GM19455 (cell line): ENCODE measurements around the gene DYNLT2.

Source experiments
- ATAC-seq: cut with Tn5 transposase; IDR thresholded peaks from one replicate; pipeline ENCODE4 v1.9.1; 2021; ENCODE audit not compliant: unreplicated experiment

The DYNLT2 gene

GRCh38 chr6:169738976-169739529 lies 12.3 kb downstream of the DYNLT2 start:
- ATAC-seq: no peak

- ATAC-seq: no peak
Measured at GRCh38 chr6:169738204-169738975, 13.0 kb downstream of the DYNLT2 start.

- ATAC-seq: no peak
Measured at GRCh38 chr6:169729961-169730360, 21.4 kb downstream of the DYNLT2 start.

GRCh38 chr6:169726963-169727362 lies 24.4 kb downstream of the DYNLT2 start:
- ATAC-seq: no peak

- no peak for ATAC-seq
Measured at GRCh38 chr6:169726049-169726400, 25.3 kb downstream of the DYNLT2 start.

- ATAC-seq: peak; percentile 22
Measured at GRCh38 chr6:169725125-169726048, 26.0 kb downstream of the DYNLT2 start.

GRCh38 chr6:169724494-169725124 lies 26.8 kb downstream of the DYNLT2 start, which contains the start of gene PHF10:
TSS of gene PHF10 (minus strand) at chr6:169724500. CDS start at chr6:169723931, 569 bp downstream.
- ATAC-seq: peak; percentile 47

DNA sequence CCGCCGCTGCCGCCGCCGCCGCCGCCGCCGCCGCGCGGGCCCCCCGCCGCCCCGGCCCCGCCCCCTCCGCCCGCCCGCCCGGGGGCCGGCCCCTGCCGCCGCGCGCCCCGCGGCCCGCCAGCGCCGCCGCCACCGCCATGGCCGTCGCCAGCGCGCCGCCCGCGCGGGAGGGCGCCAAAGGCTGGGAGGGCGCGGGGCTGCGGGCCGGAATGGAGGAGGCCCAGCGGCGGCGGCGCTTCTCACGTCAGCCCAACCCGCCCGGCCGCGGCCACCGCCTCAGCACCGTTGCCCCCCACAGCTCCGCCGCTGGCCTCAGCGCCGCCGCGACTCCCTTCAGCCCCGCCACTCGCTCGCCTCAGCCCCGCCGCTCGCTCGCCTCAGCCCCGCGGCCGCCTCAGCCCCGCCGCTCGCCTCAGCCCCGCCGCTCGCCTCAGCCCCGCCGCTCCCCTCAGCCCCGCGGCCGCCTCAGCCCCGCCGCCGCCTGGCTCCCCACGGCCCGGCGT lies 27.3 kb downstream of the DYNLT2 start:
- ATAC-seq: peak; percentile 40

DNA sequence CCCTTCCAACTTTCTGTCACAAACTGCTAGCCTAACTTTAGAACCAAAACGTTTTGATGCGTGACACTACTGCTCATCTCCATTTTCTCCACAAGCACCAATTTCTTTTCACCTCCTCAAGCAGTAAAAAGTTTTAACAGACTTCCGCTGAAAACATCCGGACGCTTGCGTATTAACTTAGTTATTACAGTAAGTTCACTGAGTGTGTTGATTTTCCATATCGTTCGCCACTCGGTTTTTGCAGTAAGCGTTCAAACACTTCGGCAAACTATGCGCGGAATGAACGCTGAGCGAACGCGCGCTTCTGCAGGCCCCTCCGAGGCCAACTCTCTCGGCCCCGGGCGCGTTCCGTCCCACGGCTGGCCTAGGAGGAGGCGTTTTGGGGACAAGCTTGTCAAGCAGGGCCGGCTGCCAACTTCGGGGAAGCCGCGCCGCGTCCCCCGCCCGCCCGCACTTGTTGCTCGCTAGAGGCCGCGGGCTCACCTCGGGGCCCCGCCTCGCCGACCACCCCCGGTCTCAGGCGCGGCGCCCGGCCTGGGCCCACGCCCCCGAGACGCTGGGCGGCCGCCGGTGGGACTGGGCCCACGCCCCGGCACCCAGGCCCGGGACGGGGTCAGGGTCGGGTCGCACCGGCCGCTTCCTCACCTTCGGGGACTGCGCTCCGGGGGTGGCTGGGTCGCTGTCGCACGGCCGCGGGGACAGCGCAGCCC lies 28.0 kb downstream of the DYNLT2 start:
- ATAC-seq: peak; percentile 35

- ATAC-seq: peak; percentile 8
Measured at GRCh38 chr6:169722362-169723199, 28.8 kb downstream of the DYNLT2 start.

DNA sequence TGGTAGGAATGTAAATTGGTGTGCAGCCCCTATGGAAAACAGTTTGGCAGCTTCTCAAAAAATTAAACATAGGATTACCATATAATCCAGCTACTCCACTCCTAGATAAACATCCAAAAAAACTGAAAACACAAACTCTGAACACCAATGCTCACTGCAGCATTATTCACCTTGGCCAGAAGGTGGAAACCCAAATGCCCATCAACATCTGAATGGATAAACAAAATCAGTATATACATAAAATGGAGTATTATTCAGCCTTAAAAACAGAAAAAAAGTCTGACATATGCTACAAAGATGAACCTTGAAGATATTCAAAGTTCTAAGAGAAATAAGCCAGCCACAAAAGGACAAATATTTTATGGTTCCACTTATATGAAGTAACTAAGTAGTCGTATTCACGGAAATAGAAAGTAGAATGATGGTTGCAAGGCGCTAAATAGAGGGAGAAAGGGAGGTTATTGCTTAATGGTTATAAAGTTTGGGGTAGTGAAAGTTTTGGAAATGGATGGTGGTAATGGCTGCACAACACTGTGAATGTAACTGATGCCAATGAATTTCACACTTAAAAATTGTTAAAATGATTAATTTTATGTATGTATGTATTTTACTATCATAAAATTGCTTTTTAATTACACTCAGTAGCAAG lies 31.0 kb downstream of the DYNLT2 start:
- no peak for ATAC-seq

DNA sequence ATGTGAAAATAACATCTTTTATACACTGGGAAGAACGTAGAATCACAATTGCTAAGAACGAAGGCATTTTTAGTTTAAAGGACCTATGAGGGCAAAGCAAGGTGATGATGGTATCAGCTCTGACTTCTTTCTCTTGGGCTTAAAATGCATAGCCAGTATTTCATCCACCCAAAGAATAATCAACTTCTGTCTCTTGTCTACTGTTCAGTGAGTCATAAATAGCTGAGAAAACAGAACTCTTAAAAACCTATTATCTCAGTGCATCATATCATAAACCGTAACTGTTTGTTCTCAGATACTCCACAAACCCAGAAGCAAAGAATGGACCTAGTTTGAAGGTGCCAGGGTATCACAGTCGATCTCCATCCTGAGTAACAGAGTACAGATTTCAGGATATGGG lies 32.3 kb downstream of the DYNLT2 start:
- no peak for ATAC-seq

DNA sequence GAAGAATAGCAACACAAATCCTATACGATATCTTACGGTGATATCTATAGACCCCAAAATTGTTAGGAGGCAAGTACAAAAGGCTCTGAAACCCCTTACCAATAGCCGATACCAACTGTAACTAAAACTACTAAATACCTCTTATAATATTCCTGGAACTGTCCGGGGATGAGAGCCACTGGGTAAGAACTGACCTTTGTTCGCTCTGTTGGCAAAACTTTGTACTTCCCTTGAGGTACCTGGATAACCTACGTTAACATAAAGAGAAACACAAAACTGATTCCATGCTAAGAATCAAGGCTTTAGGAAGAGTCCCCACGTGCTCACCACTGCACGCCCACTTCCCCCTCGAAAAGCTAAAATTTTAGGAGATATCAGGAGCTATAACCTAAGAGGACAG lies 36.8 kb downstream of the DYNLT2 start:
- ATAC-seq: no peak

GRCh38 chr6:169714178-169714577 lies 37.2 kb downstream of the DYNLT2 start:
- ATAC-seq: no peak

DNA sequence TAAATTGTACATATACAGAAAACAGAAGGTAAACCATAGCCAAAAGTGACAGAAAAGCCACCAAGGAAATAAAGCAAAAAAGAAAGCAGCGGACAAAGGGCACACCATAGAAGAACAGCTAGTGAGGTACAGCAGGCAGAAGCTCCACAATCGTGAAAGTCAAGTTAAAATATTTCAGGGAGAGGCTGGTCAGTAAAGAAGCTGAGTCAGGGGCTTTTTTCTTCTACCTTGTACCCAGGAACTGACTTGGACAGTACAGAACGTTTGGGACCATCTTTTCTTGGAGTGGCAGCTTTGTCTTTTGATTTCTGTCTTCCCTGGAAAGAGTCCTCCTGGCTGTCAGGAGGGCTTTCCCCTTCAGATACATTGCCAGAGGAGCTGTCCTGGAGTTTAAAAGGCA lies 41.4 kb downstream of the DYNLT2 start:
- ATAC-seq: no peak

DNA sequence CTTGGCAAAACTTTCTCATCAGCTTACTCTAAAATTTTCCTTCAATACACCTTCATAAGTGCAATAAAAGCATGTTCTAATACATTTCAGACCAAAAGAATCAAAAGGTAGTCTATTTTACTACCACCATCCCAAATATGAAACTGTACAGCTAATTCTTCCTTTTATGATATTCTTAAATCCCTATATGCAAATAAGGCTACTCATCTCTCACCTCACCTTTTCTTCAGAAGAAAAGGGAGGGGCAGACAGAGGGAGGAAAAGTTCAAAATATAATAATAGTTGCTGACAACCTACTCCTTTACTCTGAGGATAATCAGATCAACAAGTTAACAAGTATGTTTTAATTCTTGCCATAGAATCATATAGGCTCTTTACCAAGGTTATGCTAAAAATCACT lies 42.1 kb downstream of the DYNLT2 start:
- ATAC-seq: no peak

DNA sequence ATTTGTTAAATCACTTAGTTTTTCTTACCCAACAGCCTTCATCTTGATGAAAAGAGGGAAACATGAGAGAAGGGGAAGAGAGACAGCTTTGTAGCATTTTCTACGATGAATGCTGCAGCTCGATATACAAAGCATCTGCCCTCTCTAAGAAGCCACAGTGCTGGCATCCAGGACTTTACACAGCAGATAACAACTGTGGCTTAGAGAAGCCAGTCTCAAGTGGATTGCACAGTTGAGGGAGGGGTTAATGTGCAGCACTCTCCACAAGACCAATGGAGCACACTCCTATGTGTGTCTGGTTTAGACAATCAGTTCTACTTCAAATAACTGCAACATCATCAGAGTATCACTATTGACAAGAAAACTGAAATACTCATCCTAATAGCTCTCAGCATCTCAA lies 43.6 kb downstream of the DYNLT2 start:
- ATAC-seq: no peak

DNA sequence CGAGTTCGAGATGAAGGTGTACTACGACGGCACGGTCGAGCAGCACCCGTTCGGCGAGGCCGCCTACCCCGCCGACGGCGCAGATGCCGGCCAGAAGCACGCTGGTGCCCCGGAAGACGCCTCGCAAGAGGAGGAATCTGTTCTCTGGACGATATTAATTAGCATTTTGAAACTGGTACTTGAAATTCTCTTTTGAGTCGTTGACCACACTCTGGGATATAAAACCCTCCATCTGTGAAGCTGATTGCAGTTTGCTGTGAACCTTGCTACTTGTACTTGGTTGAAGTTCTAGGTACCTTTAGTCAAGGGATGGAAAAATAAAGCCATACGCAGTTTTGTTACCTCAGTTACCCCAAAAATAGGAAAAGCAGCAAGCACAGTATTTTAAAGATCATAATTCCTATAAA lies 48.5 kb downstream of the DYNLT2 start:
- ATAC-seq: peak; percentile 20
